Keratinocyte (primary cell): ENCODE measurements around the gene USB1. TPM values are rescaled to one million over a fixed set of nuclear protein-coding genes. Genes with fewer than 3 reads are reported as not detected.

Source experiments
- DNase-seq: peaks from one replicate; pipeline ENCODE4 v3.0.0-alpha.2; 2011; ENCODE audit warnings: low read depth, missing footprints, low spot score
- FAIRE-seq: peaks from 2 replicates; lab custom pipeline; 2011; peaks lifted over from hg19 to GRCh38; lab: Jason Lieb, UNC
- H2AFZ ChIP-seq: 2 replicates; pipeline ENCODE4 v1.6.0; 2012; ENCODE audit warnings: low read length, control low read depth, inconsistent platforms; ENCODE audit not compliant: control insufficient read depth
- H3K27ac ChIP-seq: 2 replicates; pipeline ENCODE4 v1.5.1; 2011; ENCODE audit warnings: low read length; ENCODE audit not compliant: control insufficient read depth, insufficient read depth
- H3K27me3 ChIP-seq: 3 replicates; pipeline ENCODE4 v1.6.0; 2011; ENCODE audit warnings: low read length; ENCODE audit not compliant: control insufficient read depth, insufficient read depth; ENCODE audit errors: extremely low read depth
- H3K36me3 ChIP-seq, 2 experiments: 2 replicates in 1 of 2; 3 replicates in 1 of 2; pipeline ENCODE4 v1.5.1; 2011; ENCODE audit warnings: low read length in 2 of 2, mild to moderate bottlenecking in 1 of 2; ENCODE audit not compliant: control insufficient read depth in 2 of 2, insufficient read depth in 2 of 2; ENCODE audit errors: extremely low read depth in 1 of 2
- H3K4me1 ChIP-seq: 3 replicates; pipeline ENCODE4 v1.5.1; 2011; ENCODE audit warnings: low read length; ENCODE audit not compliant: control insufficient read depth, insufficient read depth; ENCODE audit errors: extremely low read depth
- H3K4me2 ChIP-seq: 3 replicates; pipeline ENCODE4 v1.6.0; 2011; ENCODE audit warnings: low read depth, low read length; ENCODE audit not compliant: control insufficient read depth, insufficient read depth; ENCODE audit errors: extremely low read depth
- H3K4me3 ChIP-seq, 3 experiments: fragments of 200-600 bp in 1 of 3; sonication (generic) in 1 of 3; 2 replicates in 2 of 3; 3 replicates in 1 of 3; pipeline ENCODE4 v1.5.1; 2011 to 2016; ENCODE audit warnings: low read length in 3 of 3, mild to moderate bottlenecking in 3 of 3, control low read depth in 2 of 3, inconsistent platforms in 1 of 3, low read depth in 1 of 3, mixed read lengths in 1 of 3, mixed run types in 1 of 3, moderate library complexity in 1 of 3; ENCODE audit not compliant: control insufficient read depth in 2 of 3, insufficient read depth in 2 of 3; ENCODE audit errors: extremely low read depth in 1 of 3
- H3K79me2 ChIP-seq: 2 replicates; pipeline ENCODE4 v1.6.0; 2012; ENCODE audit warnings: low read length; ENCODE audit not compliant: control insufficient read depth, insufficient read depth
- H3K9ac ChIP-seq: 3 replicates; pipeline ENCODE4 v1.6.0; 2011; ENCODE audit warnings: low read length; ENCODE audit not compliant: control insufficient read depth, insufficient read depth; ENCODE audit errors: extremely low read depth
- H3K9me1 ChIP-seq: 3 replicates; pipeline ENCODE4 v1.6.0; 2011; ENCODE audit warnings: low read length; ENCODE audit not compliant: control insufficient read depth, insufficient read depth; ENCODE audit errors: extremely low read depth
- H3K9me3 ChIP-seq: 2 replicates; pipeline ENCODE4 v1.5.1; 2012; ENCODE audit warnings: low read depth, low read length; ENCODE audit not compliant: control insufficient read depth
- H4K20me1 ChIP-seq: 3 replicates; pipeline ENCODE4 v1.6.0; 2011; ENCODE audit warnings: low read length; ENCODE audit not compliant: control insufficient read depth, insufficient read depth; ENCODE audit errors: extremely low read depth
- CTCF ChIP-seq, 3 experiments: IDR thresholded peaks in 1 of 3; conservative IDR thresholded peaks in 1 of 3; optimal IDR thresholded peaks in 1 of 3; 2 replicates in 2 of 3; 3 replicates in 1 of 3; pipeline versions ENCODE3 to v1.5.1; 2011; ENCODE audit warnings: low read length in 3 of 3, mild to moderate bottlenecking in 3 of 3, moderate library complexity in 2 of 3, control low read depth in 1 of 3, inconsistent platforms in 1 of 3; ENCODE audit not compliant: insufficient read depth in 2 of 3; ENCODE audit errors: extremely low read depth in 1 of 3
- EZH2 ChIP-seq: IDR thresholded peaks from one replicate; pipeline ENCODE4 v1.6.1; 2012; ENCODE audit warnings: inconsistent platforms, mild to moderate bottlenecking, low read length, moderate library complexity
- dilution Hi-C: fragments of 300-500 bp; cut with MboI; formaldehyde crosslinking; loops from one replicate; pipeline ENCODE4 v1.7.0; 2020; ENCODE audit warnings: low sequenced_read_pairs; ENCODE audit not compliant: extremely low pct_ligation_motif_present
- polyA plus RNA-seq, 5 experiments: library from polyadenylated mRNA; depleted of rRNA in 3 of 5; stranded (reverse) in 3 of 5; stranded (forward) in 1 of 5; unstranded in 1 of 5; fragments of >200 nt; gene quantifications; 1 replicate in 1 of 5; 2 replicates in 3 of 5; 3 replicates in 1 of 5; pipeline versions ENCODE4 v1.2.1 to v1.2.3, GENCODE V29; 2011 to 2012; ENCODE audit warnings: missing spikeins in 2 of 5, low read depth in 1 of 5, low replicate concordance in 1 of 5

USB1 gene
- polyA plus RNA-seq, 1 donor (not counting 4 experiments of a cell fraction or from before 2014, with no cell fraction given), result 63.5 TPM

DNA sequence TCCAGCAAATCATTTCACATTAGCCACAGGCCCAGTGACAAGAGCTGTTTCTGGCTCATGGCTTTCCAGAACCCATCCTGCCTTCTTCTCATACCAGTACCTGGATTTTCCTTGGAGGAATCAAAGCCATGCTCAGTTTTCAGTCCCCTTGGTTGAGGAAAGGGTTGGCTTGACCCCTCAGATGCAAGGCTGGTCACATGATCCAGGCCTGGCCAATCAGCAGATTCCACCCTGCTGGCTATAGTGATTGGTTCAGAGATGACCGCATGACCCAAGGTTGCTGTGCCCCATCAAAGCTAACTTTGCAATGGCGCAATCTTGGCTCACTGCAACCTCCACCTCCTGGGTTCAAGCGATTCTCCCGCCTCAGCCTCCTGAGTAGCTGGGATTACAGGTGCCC, 69.4 kb downstream of the USB1 start:
- no peaks in the 10 kb centered on the region for H4K20me1 ChIP-seq
- H3K9ac ChIP-seq, result no peak overlapping the region
- H3K27ac ChIP-seq, result no peak overlapping the region
- no peaks in the 10 kb centered on the region for H3K36me3 ChIP-seq
- H2AFZ ChIP-seq, result no peak overlapping the region
- H3K79me2 ChIP-seq, result no peaks in the 10 kb centered on the region
- DNase-seq (no peak), FAIRE-seq (no peak)
- no peaks in the 10 kb centered on the region for H3K27me3 ChIP-seq
- no peaks in the 10 kb centered on the region for H3K9me1 ChIP-seq
- H3K4me2 ChIP-seq, result no peak overlapping the region
- H3K4me1 ChIP-seq, result no peaks in the 10 kb centered on the region
- H3K9me3 ChIP-seq, result no peaks in the 10 kb centered on the region
- no peak overlapping the region for H3K4me3 ChIP-seq
- dilution Hi-C loops, result no loop called here
- TF ChIP-seq CTCF (optimal IDR thresholded peaks at IDR 0.05 in 1 of 3, IDR thresholded peaks at IDR 0.05 in 1 of 3, conservative IDR thresholded peaks at IDR 0.05 in 1 of 3; ENCODE audit: extremely low read depth in 1 of 3, insufficient read depth in 2 of 3, low read length in 3 of 3), result no peak
- TF ChIP-seq EZH2, result no peak

Other genes starting within 250 kb of the USB1 start
- 22.7 to 32.8 TPM (median 27.9 TPM) in 3 replicates for gene KIFC3, start 198.9 kb upstream of the USB1 start, polyA plus RNA-seq
- 0.07 to 0.22 TPM (median 0.08 TPM) in 3 replicates for gene CNGB1, start 30.3 kb upstream of the USB1 start, polyA plus RNA-seq
- 3.3 to 6.9 TPM (median 4.5 TPM) in 3 replicates for gene ZNF319, start 735 bp upstream of the USB1 start, polyA plus RNA-seq
- gene MMP15, start 24.3 kb downstream of the USB1 start, polyA plus RNA-seq, result 3.7 to 7.2 TPM (median 5.6 TPM) in 3 replicates
- 41.0 to 52.0 TPM (median 51.9 TPM) in 3 replicates for gene CFAP20, start 128.0 kb downstream of the USB1 start, polyA plus RNA-seq
- 33.0 to 72.2 TPM (median 49.6 TPM) in 3 replicates for gene CSNK2A2, start 196.7 kb downstream of the USB1 start, polyA plus RNA-seq